Stimulated activated CD8-positive, alpha-beta memory T cell treated with anti-CD3 and anti-CD28 coated beads, Interleukin-2, amount 100 ng/mL, for 1 hour (primary cell): ENCODE measurements around the gene KCNK10.

Experiments used
- DNase-seq, 2 donors: peaks; one replicate each; pipeline ENCODE4 v3.0.0-alpha.2; 2020; ENCODE audit warnings: low read depth in 2 of 2

KCNK10 gene, protein sequence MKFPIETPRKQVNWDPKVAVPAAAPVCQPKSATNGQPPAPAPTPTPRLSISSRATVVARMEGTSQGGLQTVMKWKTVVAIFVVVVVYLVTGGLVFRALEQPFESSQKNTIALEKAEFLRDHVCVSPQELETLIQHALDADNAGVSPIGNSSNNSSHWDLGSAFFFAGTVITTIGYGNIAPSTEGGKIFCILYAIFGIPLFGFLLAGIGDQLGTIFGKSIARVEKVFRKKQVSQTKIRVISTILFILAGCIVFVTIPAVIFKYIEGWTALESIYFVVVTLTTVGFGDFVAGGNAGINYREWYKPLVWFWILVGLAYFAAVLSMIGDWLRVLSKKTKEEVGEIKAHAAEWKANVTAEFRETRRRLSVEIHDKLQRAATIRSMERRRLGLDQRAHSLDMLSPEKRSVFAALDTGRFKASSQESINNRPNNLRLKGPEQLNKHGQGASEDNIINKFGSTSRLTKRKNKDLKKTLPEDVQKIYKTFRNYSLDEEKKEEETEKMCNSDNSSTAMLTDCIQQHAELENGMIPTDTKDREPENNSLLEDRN

DNA sequence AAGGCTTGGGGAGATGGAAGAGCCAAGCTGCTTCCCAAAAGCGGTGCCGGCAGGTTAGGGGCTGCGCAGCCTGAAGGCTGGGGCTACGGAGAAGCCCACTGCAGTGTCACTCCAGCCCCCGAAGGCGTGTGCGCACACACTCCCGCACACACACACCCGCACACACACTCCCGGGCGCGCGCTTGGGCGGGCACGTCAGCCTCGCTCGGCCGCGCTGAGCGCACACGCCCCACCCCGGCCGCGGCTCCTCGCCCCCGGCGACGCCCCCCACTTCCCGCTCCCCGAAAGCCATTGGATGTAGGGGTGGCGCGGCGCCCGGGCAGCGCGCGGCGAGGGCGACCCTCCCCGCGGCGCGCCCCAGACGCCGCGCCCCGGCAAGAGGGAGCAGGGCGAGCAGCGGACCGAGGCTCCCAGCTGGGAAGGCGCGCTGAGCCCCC, at the start of gene KCNK10:
KCNK10 (minus strand) TSS at position 184 of the 437 bp plus-strand sequence. CDS start 471 bp downstream, outside the sequence.
- no peak for DNase-seq

GRCh38 chr14:88369496-88369895, 46.4 kb upstream of the KCNK10 start:
- DNase-seq: no peak

DNA sequence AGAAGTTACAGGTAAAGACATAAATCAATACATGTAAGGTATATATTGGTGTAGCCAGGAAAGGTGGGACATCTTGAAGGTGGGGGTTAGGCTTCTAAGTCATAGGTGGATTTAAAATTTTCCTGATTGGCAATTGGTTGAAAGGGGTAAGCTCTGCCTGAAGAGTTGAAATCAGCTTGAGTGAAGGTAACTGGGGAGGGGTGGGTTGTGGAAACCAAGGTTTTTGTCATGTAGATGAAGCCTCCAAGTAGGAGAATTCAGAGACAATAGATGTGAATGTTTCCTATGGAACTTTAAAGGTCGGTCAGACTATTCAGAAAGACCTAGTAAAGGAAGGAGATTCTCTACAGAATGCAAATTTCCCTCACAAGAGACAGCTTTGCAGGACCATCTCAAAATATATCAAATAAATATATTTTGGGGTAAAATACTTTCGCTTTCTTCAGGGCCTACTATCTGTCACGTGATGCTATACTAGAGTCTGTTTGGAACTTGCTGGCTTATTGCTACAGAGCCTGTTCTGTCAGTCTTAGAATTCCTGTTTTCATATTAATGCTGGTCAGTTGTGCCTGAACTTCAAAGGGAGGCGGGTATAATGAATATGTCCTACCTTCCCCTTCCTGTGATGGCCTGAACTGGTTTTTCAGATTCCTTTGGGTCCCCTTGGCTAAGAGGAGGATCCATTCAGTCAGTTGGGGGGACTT, 41.8 kb upstream of the KCNK10 start:
- no peak for DNase-seq

- DNase-seq: no peak
These were observed 40.6 kb upstream of the KCNK10 start for GRCh38 chr14:88363644-88364043.

GRCh38 chr14:88359500-88359899, 36.4 kb upstream of the KCNK10 start:
- no peak for DNase-seq

DNA sequence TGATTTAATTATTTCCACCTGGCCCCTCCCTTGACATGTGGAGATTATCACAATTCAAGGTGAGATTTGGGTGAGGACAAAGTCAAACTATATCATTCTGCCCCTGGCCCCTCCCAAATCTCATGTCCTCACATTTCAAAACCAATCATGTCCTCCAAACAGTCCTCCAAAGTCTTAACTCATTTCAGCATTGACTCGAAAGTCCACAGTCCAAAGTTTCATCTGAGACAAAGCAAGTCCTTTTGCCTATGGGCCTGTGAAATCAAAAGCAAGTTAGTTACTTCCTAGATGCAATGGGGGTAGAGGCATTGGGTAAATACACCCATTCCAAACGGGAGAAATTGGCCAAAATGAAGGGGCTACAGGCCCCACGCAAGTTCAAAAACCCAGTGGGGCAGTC, 31.3 kb upstream of the KCNK10 start:
- DNase-seq: no peak

DNA sequence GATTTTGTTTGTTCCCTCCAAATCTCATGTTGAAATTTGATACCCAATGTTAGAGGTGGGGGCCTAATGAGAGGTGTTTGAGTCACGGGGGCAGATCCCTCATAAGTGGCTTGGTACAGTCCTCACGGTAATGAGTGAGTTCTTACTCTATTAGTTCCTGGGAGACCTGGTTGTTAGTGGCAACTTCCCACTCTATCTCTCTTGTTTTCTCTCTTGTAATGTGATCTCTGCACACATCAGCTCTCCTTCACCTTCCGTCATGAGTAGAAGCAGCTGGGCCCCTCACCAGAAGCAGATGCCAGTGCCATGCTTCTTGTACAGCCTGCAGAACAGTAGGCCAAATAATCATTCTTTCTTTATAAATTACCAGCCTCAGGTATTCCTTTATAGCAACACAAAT, 29.6 kb upstream of the KCNK10 start:
- DNase-seq: no peak

- no peak for DNase-seq
These were observed 29.1 kb upstream of the KCNK10 start for GRCh38 chr14:88351966-88352691.

DNA sequence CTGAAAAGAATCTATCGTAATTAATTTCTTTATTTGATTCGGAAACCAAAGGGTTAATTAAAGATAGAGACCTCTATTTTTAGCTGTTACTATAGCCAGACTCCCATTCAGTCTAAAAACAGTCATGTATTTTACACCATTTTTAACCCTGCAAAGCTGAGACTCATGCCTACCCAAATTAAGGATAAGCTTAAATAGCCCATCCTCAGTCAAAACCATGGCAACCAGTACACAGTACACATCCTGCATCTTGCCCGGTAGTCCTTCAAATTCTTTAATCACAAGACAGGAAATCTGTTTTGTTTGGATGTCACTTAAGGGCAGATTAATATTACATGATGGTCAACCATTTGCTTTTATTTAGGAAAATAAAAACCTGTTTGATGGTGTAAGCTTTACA, 25.5 kb upstream of the KCNK10 start:
- no peak for DNase-seq

DNA sequence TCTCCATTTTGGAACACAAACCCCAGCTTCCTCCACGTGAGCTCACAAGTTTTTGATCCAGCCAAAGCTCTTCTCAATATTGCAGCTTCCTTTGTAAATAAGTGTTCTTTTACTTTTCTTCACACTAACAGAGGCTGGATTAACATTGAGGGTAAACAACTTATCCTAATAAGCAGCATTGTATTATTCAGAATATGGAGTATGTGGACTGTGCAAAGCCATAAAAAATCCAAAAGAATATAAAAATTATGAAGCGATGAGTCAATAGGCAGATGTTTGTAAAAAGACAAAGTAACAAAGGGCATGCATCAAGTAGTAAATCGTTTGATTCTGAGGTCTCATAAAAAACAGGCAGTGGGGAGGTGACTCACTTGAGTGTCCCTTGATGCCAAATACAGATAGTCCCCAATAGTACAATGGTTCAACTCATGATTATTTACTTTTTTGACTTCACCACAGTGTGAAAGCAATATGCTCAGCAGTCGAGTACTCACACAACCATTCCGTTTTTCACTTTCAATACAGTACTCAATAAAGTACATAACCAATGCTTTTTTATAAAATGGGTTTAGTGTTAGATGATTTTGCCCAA, 23.1 kb upstream of the KCNK10 start:
- no peak for DNase-seq

DNA sequence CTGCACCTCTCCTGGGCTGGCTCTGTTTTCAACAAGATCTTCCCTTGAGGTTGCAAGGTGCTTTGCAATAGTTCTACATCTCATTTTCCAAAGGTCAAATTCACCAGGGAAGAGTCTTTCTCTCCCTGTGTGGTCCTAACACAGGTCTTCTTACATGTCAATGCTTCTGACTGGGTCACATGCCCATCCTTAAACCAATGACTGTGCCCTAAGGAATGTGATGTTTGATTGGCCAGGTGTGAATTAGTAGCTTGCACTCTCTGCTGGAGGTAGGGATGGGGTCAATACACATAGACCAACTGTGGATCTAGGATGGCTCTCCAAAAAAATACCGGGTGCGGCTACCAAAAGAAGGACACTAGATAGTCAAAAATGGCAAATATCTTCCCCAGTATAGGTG, 19.9 kb upstream of the KCNK10 start:
- DNase-seq: no peak

- DNase-seq: no peak
These were observed 17.3 kb upstream of the KCNK10 start for GRCh38 chr14:88340357-88340756.

DNA sequence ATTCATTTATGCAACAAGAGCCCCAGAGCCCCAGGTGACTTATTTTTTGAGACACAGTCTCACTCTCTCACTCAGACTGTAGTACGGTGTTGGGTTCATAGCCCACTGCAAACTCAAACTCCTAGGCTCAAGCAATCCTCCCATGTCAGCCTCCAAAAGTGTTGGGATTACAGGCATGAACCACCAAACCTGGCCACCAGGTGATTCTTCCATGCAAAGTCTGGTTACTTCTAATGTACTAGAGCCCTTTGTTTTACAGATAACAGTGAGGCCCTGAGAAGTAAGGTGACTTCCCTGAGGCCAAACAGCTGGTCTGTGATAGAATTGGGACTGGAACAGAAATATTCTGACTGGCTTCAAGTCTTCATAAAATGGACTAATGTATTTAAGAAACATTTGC, 10.0 kb upstream of the KCNK10 start:
- no peak for DNase-seq

DNA sequence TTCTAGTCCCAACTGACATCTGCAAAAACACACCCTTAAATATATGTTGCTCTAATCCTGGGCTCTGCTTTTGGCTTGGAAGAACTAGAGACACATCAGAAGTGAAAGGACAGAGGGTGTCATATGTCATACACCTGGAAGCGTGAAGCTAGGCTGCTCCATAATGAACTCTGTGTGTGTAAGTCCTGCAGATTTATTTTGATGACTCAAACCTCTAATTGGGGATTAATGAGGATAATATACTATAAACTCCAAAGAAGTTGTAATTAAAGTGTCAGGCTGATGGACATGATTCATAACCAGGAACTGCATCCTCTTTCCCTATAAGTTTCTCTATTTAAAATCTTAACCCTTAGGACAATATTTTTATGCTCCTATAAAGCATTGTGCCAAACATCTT, 4.4 kb upstream of the KCNK10 start:
- no peak for DNase-seq

DNA sequence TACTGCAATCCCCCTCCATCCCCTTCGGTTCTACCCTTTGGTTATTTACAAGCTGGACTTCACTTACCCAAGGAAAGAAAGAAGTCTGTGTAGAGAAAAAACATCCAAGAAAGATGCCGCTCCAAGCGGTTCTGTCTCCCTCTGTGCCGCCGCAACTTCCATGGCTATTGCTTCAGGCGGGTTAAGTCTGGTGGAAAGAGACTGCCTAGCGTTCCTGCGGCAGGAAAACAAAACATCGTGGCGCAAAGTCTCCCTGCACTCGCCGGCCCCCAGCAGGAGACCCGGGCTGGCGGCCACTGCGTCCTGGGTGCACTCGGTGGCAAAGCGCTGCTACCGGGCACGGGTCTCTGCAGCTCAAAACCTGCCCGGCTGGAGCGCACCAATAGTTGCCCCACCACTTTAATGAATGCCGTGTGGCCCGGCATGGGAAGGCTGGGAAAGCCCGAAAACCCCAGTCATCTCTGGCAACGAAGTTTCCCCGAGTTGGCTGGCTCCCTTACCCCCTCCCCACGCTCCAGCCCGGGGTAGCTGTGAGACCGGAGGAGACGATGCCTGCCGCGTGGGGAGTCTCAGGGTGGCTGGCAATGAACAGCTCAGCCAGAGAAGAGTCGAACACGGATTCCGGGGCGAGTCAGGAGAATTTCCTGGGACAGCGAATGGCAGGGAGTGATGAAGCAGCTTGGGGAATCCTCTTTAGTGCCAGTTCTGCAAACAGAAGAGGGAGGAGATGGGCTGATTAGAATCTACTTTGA, 3.5 kb upstream of the KCNK10 start:
- no peak for DNase-seq

- DNase-seq: no peak
These were observed 2.8 kb upstream of the KCNK10 start for GRCh38 chr14:88325883-88326282.

DNA sequence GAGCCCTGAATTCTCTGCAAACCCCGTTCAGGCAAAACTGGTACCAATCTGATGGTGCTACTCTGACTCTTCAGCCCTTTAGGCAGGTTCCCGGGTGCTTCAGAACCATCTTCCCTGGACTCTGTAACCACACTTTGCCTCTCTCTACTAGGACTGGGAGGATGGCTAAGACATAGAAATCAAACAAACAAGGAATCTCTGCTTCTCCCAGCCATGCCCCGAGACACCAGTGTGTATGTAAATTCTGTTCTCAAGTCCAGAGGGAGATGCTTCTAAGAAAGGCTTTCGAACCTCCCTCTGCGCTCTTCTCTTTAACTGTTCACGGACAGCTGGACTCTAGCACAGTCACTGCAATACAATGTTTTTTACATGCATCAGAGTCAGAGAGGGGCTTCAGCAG, 1.9 kb upstream of the KCNK10 start:
- no peak for DNase-seq

DNA sequence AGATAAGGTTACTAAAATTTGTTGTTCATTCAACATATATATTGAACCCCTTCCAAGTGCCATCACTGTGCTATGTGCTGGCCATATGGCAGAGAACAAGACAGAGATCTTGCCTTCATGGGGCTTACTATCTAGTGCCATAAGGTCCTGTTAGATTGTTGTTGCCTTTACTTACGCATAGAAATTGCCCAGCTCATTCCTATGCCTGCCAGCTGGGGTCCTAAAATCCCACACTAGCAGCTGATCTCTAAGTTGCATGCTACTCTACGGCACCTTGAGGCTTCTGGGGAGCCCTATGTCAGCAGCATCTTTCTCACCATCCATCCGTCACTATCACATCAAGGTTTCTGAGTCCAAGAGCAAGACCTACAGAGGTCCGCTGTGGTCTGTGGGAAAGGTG, 1.4 kb upstream of the KCNK10 start:
- DNase-seq: no peak

DNA sequence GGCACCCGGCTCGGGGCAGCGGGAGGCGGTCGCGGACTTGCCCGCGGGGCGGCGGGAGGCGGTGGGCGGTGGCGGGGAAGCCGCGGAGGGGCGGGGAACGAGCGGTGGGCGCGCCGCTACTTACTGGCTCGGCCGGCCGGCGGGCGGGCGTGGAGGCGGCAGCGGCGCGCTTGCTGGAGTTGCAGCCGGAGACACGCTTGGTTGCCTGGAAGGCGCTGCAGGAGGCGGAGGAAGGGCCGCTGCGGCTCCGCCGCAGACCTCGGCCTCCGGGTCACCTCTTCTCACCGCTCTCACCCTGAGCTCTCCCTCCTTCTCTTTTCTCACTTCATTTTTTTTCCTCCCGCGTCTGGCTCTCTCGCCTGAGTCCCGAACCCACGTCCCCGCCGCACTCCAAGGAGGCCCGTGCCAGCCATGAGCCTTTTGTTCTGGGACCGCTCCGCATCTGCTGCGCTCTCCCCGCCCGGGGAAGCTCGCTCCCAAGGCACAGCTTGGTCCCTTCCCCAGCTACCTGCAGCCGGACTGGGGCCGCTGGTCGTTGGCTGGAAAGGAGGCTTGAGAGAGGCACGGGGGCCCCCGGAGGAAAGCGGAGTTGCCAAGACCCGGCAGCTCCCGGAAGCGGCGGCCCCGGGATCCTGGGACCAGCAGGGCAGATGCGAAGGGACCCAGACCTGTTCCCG, 592 bp upstream of the KCNK10 start:
- no peak for DNase-seq

DNA sequence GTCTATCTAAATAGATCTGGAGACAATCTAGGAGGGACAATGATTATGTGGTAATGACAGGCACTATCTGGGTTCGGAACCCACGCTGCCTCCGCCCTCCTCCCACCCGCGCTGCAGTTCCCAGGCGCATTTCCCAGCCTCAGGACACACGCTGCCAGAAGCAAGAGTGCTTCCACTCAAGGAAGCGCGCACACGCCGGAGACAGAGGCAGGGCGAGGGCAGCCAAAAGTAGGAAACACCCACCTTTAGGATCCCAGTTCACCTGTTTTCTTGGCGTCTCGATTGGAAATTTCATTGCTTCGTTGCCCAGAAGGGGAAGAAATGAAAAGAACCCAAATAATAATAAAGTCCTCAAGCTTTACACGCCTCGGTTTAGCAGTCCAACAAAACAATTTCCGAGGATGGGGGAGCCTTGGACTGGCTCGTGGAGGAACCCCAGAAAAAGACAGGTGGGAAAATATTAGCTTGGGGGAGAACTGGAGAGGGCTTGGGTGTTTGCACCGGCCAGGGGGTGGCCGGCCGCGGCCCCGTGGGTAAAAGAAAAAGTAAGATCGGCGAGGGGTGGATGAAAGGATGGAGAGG, 474 bp downstream of the KCNK10 start:
- DNase-seq: no peak
